MM.1S (cell line): Measurements from ENCODE around the gene CCDC192.

ENCODE experiments used
- DNase-seq: peaks from one replicate; pipeline ENCODE4 v3.0.0-alpha.2; 2015
- H2AFZ ChIP-seq: fragments of 300-600 bp; sonication (generic); 2 replicates; pipeline ENCODE4 v1.6.0; 2016; ENCODE audit warnings: antibody characterized with exemption, low read length
- H3F3A ChIP-seq: fragments of 300-600 bp; sonication (generic); 2 replicates; pipeline ENCODE4 v1.6.1; 2016; ENCODE audit warnings: mild to moderate bottlenecking, antibody characterized with exemption, low read length, moderate library complexity, mixed read lengths; ENCODE audit not compliant: insufficient read depth
- H3K27ac ChIP-seq: fragments of 300-600 bp; sonication (generic); 2 replicates; pipeline ENCODE4 v1.5.1; 2016; ENCODE audit warnings: mild to moderate bottlenecking, low read length
- H3K27me3 ChIP-seq: fragments of 300-600 bp; sonication (generic); replicated peaks from 2 replicates; pipeline ENCODE4 v1.6.0; 2016; ENCODE audit warnings: low read length; ENCODE audit not compliant: insufficient read depth
- H3K36me3 ChIP-seq: fragments of 300-600 bp; sonication (generic); replicated peaks from 2 replicates; pipeline ENCODE4 v1.6.1; 2016; ENCODE audit warnings: mild to moderate bottlenecking, low read length, mixed read lengths; ENCODE audit not compliant: insufficient read depth
- H3K4me1 ChIP-seq: fragments of 300-600 bp; sonication (generic); 2 replicates; pipeline ENCODE4 v1.6.1; 2016; ENCODE audit warnings: low read length, mixed read lengths
- H3K4me2 ChIP-seq: fragments of 300-600 bp; sonication (generic); 2 replicates; pipeline ENCODE4 v1.6.0; 2016; ENCODE audit warnings: low read depth, low read length
- H3K4me3 ChIP-seq: fragments of 300-600 bp; sonication (generic); 2 replicates; pipeline ENCODE4 v1.5.1; 2016; ENCODE audit warnings: low read length, mixed read lengths
- H3K79me2 ChIP-seq: fragments of 300-600 bp; sonication (generic); 2 replicates; pipeline ENCODE4 v1.6.1; 2016; ENCODE audit warnings: mixed run types, low read length, mixed read lengths
- H3K9ac ChIP-seq: fragments of 300-600 bp; sonication (generic); 2 replicates; pipeline ENCODE4 v1.6.1; 2016; ENCODE audit warnings: low read length, mixed read lengths
- H3K9me2 ChIP-seq: fragments of 300-600 bp; sonication (generic); replicated peaks from 2 replicates; pipeline ENCODE4 v1.6.1; 2016; ENCODE audit warnings: mild to moderate bottlenecking, low read length, mixed read lengths; ENCODE audit not compliant: insufficient read depth
- H3K9me3 ChIP-seq: fragments of 300-600 bp; sonication (generic); replicated peaks from 2 replicates; pipeline ENCODE4 v1.6.1; 2016; ENCODE audit warnings: mild to moderate bottlenecking, low read length, mixed read lengths; ENCODE audit not compliant: insufficient read depth
- H4K20me1 ChIP-seq: fragments of 300-600 bp; sonication (generic); 2 replicates; pipeline ENCODE4 v1.6.1; 2016; ENCODE audit warnings: mild to moderate bottlenecking, low read length, moderate library complexity, mixed read lengths; ENCODE audit not compliant: insufficient read depth
- CTCF ChIP-seq: fragments of 300-600 bp; sonication (generic); IDR thresholded peaks from 2 replicates; pipeline ENCODE4 v1.5.1; 2016; ENCODE audit warnings: antibody characterized with exemption, low read length, mixed read lengths
- EZH2 ChIP-seq: fragments of 300-600 bp; sonication (generic); optimal IDR thresholded peaks from 2 replicates; pipeline ENCODE3; 2017; ENCODE audit warnings: low read depth, mild to moderate bottlenecking, antibody characterized with exemption, low read length, mixed read lengths
- EZH2phosphoT487 ChIP-seq: fragments of 300-600 bp; sonication (generic); IDR thresholded peaks from 2 replicates; pipeline ENCODE4 v1.6.1; 2018; ENCODE audit warnings: antibody characterized with exemption, low read length

Gene CCDC192

GRCh38 chr5:127967323-127967982 is 264.3 kb downstream of the CCDC192 start:
- H3K4me3 ChIP-seq = no peak overlapping the region
- H3K9me2 ChIP-seq = no peaks in the 10 kb centered on the region
- no peaks in the 10 kb centered on the region for H4K20me1 ChIP-seq
- no peaks in the 10 kb centered on the region for H3F3A ChIP-seq
- peaks cover 1% of the 10 kb centered on the region for H3K4me1 ChIP-seq
- no peak overlapping the region for H3K27ac ChIP-seq
- H3K9ac ChIP-seq = no peak overlapping the region
- no peaks in the 10 kb centered on the region for H3K36me3 ChIP-seq
- no peaks in the 10 kb centered on the region for H3K9me3 ChIP-seq
- no peaks in the 10 kb centered on the region for H3K27me3 ChIP-seq
- TF ChIP-seq EZH2 (no peak), EZH2phosphoT487 (no peak), CTCF (no peak)
- no peak overlapping the region for H3K4me2 ChIP-seq
- no peak overlapping the region for H2AFZ ChIP-seq
- H3K79me2 ChIP-seq = no peaks in the 10 kb centered on the region
- DNase-seq = no peak

GRCh38 chr5:127967983-127968592 is 264.9 kb downstream of the CCDC192 start:
- Histone ChIP-seq H3K9ac (no peak overlapping the region), H3K4me1 (no peaks in the 10 kb centered on the region), H3K36me3 (no peaks in the 10 kb centered on the region), H3K79me2 (no peaks in the 10 kb centered on the region), H3F3A (no peaks in the 10 kb centered on the region), H3K9me3 (no peaks in the 10 kb centered on the region), H3K4me2 (no peak overlapping the region), H3K27ac (no peak overlapping the region), H3K4me3 (no peak overlapping the region), H3K9me2 (no peaks in the 10 kb centered on the region), H4K20me1 (no peaks in the 10 kb centered on the region), H3K27me3 (no peaks in the 10 kb centered on the region), H2AFZ (no peak overlapping the region)
- DNase-seq = no peak
- TF ChIP-seq EZH2phosphoT487 (no peak), CTCF (no peak), EZH2 (no peak)

- TF ChIP-seq EZH2phosphoT487 (no peak), CTCF (no peak)
- H3K36me3 ChIP-seq = no peaks in the 10 kb centered on the region
- H3F3A ChIP-seq = no peaks in the 10 kb centered on the region
- DNase-seq = no peak
- no peak overlapping the region for H3K4me3 ChIP-seq
- no peak overlapping the region for H3K4me2 ChIP-seq
- H3K27me3 ChIP-seq = no peaks in the 10 kb centered on the region
- H3K27ac ChIP-seq = no peak overlapping the region
- no peaks in the 10 kb centered on the region for H4K20me1 ChIP-seq
- no peaks in the 10 kb centered on the region for H3K4me1 ChIP-seq
- H3K79me2 ChIP-seq = no peaks in the 10 kb centered on the region
- H2AFZ ChIP-seq = no peak overlapping the region
- no peaks in the 10 kb centered on the region for H3K9me3 ChIP-seq
- no peak overlapping the region for H3K9ac ChIP-seq
- H3K9me2 ChIP-seq = no peaks in the 10 kb centered on the region
Observed at GRCh38 chr5:127969002-127969401, 265.8 kb downstream of the CCDC192 start.
